MCF 10A (cell line): ENCODE measurements around the gene ZFAND3. TPM values are rescaled to one million over a fixed set of nuclear protein-coding genes. Genes with fewer than 3 reads are reported as not detected.

ENCODE experiments used
- BruUV-seq: library from RNA; stranded (reverse); fragments of 400-500 nt; replicated peaks from 2 replicates; lab custom pipeline; 2021; lab: Mats Ljungman, UMichigan
- CTCF ChIA-PET: fragments of 300-600 bp; sonication (Branson Sonifier 250); formaldehyde crosslinking; extraction: SDS; loops from one replicate; lab custom pipeline; 2021; ENCODE audit warnings: antibody characterized with exemption, inconsistent platforms; lab: Yijun Ruan, JAX
- POLR2A ChIA-PET: fragments of 300-600, 350-650 bp; sonication (Branson Sonifier 250); formaldehyde crosslinking; extraction: SDS; loops from one replicate; lab custom pipeline; 2020; ENCODE audit warnings: antibody characterized with exemption, inconsistent platforms; lab: Yijun Ruan, JAX
- DNase-seq: peaks from one replicate; pipeline ENCODE4 v3.0.0-alpha.2; 2018; ENCODE audit not compliant: unreplicated experiment
- H3K27ac Mint-ChIP-seq: one replicate; pipeline ENCODE4 v1.8.0; 2022; ENCODE audit warnings: mild to moderate bottlenecking, low read depth, mixed read lengths; ENCODE audit not compliant: unreplicated experiment
- H3K27me3 Mint-ChIP-seq: one replicate; pipeline ENCODE4 v1.8.0; 2022; ENCODE audit warnings: mixed read lengths; ENCODE audit not compliant: insufficient read depth, unreplicated experiment
- H3K36me3 Mint-ChIP-seq: one replicate; pipeline ENCODE4 v1.8.0; 2022; ENCODE audit warnings: mild to moderate bottlenecking, moderate library complexity, mixed read lengths; ENCODE audit not compliant: insufficient read depth, unreplicated experiment
- H3K4me1 Mint-ChIP-seq: one replicate; pipeline ENCODE4 v1.8.0; 2022; ENCODE audit warnings: mixed read lengths; ENCODE audit not compliant: insufficient read depth, unreplicated experiment
- H3K4me3 Mint-ChIP-seq: one replicate; pipeline ENCODE4 v1.8.0; 2022; ENCODE audit warnings: mild to moderate bottlenecking, moderate library complexity, mixed read lengths; ENCODE audit not compliant: unreplicated experiment
- H3K9me3 Mint-ChIP-seq: one replicate; pipeline ENCODE4 v1.8.0; 2022; ENCODE audit warnings: mixed read lengths; ENCODE audit not compliant: unreplicated experiment
- CTCF ChIP-seq: fragments of 200-600 bp; IDR thresholded peaks from one replicate; pipeline ENCODE4 v1.8.0; 2022; ENCODE audit warnings: antibody characterized with exemption, mild to moderate bottlenecking; ENCODE audit not compliant: unreplicated experiment
- intact Hi-C: fragments of 100-400 bp; cut with micrococcal nuclease; formaldehyde crosslinking; loops from 2 replicates; pipeline ENCODE4 v1.14.1; 2022
- total RNA-seq: library from RNA; stranded (reverse); gene quantifications from 2 replicates; pipeline ENCODE4 v1.2.3, GENCODE V29; 2022

The ZFAND3 gene
- total RNA-seq, 1 experiment from 2014 or later, result 100 TPM

GRCh38 chr6:38164131-38164481 is 344.6 kb downstream of the ZFAND3 start:
- H3K4me3 Mint-ChIP-seq, result no peak overlapping the region
- intact Hi-C loops, result no loop called here
- peaks cover 2% of the 10 kb centered on the region for H3K36me3 Mint-ChIP-seq
- no TSS peak for BruUV-seq
- no peak for DNase-seq
- POLR2A ChIA-PET, result interaction anchor here (0.6 kb wide), 1 partner anchor 578 kb away, joined by 3 read pairs; no protein-coding TSS in a partner anchor
- CTCF ChIA-PET, result no interaction called here
- no peak overlapping the region for H3K27ac Mint-ChIP-seq
- no peak for TF ChIP-seq CTCF
- no peaks in the 10 kb centered on the region for H3K27me3 Mint-ChIP-seq
- no peaks in the 10 kb centered on the region for H3K4me1 Mint-ChIP-seq
- H3K9me3 Mint-ChIP-seq, result no peaks in the 10 kb centered on the region

GRCh38 chr6:38164671-38165108 is 345.2 kb downstream of the ZFAND3 start:
- H3K4me3 Mint-ChIP-seq, result no peak overlapping the region
- no peak for DNase-seq
- no peak for TF ChIP-seq CTCF
- peaks cover 6% of the 10 kb centered on the region for H3K36me3 Mint-ChIP-seq
- ChIA-PET POLR2A (interaction anchor here (0.6 kb wide), 1 partner anchor 579 kb away, joined by 3 read pairs; no protein-coding TSS in a partner anchor), CTCF (no interaction called here)
- BruUV-seq, result no TSS peak
- no peaks in the 10 kb centered on the region for H3K4me1 Mint-ChIP-seq
- intact Hi-C loops, result no loop called here
- H3K9me3 Mint-ChIP-seq, result no peaks in the 10 kb centered on the region
- H3K27ac Mint-ChIP-seq, result no peak overlapping the region
- no peaks in the 10 kb centered on the region for H3K27me3 Mint-ChIP-seq

GRCh38 chr6:38166411-38167240 is 347.1 kb downstream of the ZFAND3 start:
- no peak for TF ChIP-seq CTCF
- no peak overlapping the region for H3K4me3 Mint-ChIP-seq
- H3K36me3 Mint-ChIP-seq, result peaks cover 6% of the 10 kb centered on the region
- no peaks in the 10 kb centered on the region for H3K27me3 Mint-ChIP-seq
- BruUV-seq, result no TSS peak
- intact Hi-C loops, result no loop called here
- CTCF ChIA-PET, result no interaction called here
- POLR2A ChIA-PET, result no interaction called here
- H3K9me3 Mint-ChIP-seq, result no peaks in the 10 kb centered on the region
- no peak overlapping the region for H3K27ac Mint-ChIP-seq
- DNase-seq, result no peak
- H3K4me1 Mint-ChIP-seq, result no peaks in the 10 kb centered on the region

GRCh38 chr6:38167598-38167997 is 348.1 kb downstream of the ZFAND3 start:
- Mint-ChIP-seq H3K4me3 (no peak overlapping the region), H3K36me3 (peaks cover 6% of the 10 kb centered on the region), H3K27me3 (no peaks in the 10 kb centered on the region), H3K4me1 (no peaks in the 10 kb centered on the region), H3K9me3 (no peaks in the 10 kb centered on the region), H3K27ac (no peak overlapping the region)
- TF ChIP-seq CTCF, result no peak
- intact Hi-C loops, result no loop called here
- ChIA-PET CTCF (no interaction called here), POLR2A (no interaction called here)
- BruUV-seq, result no TSS peak
- DNase-seq, result no peak
